Brain microvascular endothelial cell (primary cell): Measurements from ENCODE around the gene PON1.

ENCODE experiments used
- DNase-seq: peaks from one replicate; pipeline ENCODE4 v3.0.0-alpha.2; 2020
- H3K27ac ChIP-seq: fragments of 250-450 bp; sonication (Bioruptor Pico); 2 replicates; pipeline ENCODE4 v1.5.1; 2020; ENCODE audit warnings: mild to moderate bottlenecking, moderate library complexity
- H3K27me3 ChIP-seq: fragments of 250-450 bp; sonication (Bioruptor Pico); replicated peaks from 2 replicates; pipeline ENCODE4 v1.5.1; 2020; ENCODE audit warnings: mild to moderate bottlenecking
- H3K36me3 ChIP-seq: fragments of 250-450 bp; sonication (Bioruptor Pico); replicated peaks from 2 replicates; pipeline ENCODE4 v1.5.1; 2020; ENCODE audit warnings: mild to moderate bottlenecking
- H3K4me3 ChIP-seq: 2 replicates; pipeline ENCODE4 v1.5.1; 2011; ENCODE audit warnings: low read depth, mild to moderate bottlenecking, control low read depth, low read length, moderate library complexity
- in situ Hi-C: cut with HindIII; loops from 2 replicates; pipeline ENCODE4 v1.10.0; 2017; ENCODE audit warnings: low sequenced_read_pairs, low pct_ligation_motif_present
- TF ChIP-seq, protein P1 (sequence below): IDR thresholded peaks from 2 replicates; pipeline ENCODE4 v1.5.1; 2011; ENCODE audit warnings: low read depth, mild to moderate bottlenecking, moderate library complexity, low read length, control low read depth, inconsistent platforms; ENCODE audit errors: missing control alignments

PON1 gene

DNA sequence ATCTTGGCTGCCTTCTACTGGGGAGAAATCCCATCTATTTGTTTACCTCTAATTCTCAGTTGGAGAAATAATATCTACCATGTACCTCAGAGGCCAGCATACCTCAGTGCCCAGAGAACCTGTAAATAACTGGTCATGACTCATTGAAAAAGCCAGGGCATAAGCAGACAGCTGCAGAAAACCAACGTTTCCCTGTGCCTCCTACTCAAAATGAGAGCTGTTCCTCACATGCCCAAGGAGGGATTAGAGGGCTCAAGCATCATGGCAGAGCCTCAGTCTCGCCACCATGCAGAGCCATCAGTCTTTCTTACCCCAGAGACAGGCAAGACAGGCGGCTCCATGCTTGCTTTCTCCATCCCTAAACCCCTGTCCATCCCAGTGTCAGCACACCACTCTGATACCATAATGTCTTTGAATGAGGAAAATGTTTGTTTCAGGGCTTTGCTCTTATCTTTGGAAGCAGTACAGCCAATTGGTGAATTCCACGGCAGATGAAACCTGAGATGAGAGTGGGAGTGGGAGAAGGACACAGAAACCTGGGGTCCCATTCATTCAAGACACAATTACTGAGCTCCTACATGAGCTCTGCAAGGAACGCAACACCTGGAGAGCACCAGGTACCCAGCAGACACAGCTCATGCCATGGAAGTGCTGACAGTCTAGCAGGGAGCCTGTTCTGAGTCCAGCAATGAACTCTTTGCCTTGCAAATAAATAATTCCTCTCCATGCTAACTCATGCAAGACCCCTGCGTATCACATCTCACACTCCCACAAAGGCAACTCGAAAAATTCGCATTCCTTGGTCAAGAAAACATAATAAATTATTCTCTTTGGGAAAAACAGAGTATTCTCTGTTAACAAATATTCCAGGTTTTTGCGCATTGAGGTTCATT lies 21.1 kb downstream of the PON1 start:
- TF ChIP-seq, protein P1, sequence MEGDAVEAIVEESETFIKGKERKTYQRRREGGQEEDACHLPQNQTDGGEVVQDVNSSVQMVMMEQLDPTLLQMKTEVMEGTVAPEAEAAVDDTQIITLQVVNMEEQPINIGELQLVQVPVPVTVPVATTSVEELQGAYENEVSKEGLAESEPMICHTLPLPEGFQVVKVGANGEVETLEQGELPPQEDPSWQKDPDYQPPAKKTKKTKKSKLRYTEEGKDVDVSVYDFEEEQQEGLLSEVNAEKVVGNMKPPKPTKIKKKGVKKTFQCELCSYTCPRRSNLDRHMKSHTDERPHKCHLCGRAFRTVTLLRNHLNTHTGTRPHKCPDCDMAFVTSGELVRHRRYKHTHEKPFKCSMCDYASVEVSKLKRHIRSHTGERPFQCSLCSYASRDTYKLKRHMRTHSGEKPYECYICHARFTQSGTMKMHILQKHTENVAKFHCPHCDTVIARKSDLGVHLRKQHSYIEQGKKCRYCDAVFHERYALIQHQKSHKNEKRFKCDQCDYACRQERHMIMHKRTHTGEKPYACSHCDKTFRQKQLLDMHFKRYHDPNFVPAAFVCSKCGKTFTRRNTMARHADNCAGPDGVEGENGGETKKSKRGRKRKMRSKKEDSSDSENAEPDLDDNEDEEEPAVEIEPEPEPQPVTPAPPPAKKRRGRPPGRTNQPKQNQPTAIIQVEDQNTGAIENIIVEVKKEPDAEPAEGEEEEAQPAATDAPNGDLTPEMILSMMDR, result no peak
- DNase-seq, result no peak
- H3K27me3 ChIP-seq, result no peaks in the 10 kb centered on the region
- H3K4me3 ChIP-seq, result no peak overlapping the region
- H3K27ac ChIP-seq, result no peak overlapping the region
- in situ Hi-C loops, result no loop called here
- H3K36me3 ChIP-seq, result no peaks in the 10 kb centered on the region

DNA sequence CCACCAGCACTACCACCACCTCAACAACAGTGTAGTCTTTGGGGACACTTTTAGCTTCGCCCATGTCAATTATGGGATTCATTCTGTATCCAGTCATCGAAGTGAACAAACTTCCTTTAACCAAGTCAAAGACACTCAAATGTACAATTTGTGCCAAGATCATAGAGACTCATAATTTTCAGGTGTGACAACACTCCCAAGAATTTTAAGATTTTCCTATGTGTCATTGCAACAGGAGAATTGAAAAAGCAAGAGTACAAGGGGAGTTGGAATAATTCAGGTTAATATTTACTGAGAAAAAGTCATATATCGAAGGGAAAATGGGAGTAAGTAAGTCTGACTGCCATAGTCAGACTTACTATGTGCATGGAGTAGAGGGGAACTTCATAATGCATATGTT lies 26.2 kb downstream of the PON1 start:
- Histone ChIP-seq H3K27ac (no peak overlapping the region), H3K4me3 (no peak overlapping the region), H3K36me3 (no peaks in the 10 kb centered on the region), H3K27me3 (no peaks in the 10 kb centered on the region)
- TF ChIP-seq, protein P1, result no peak
- in situ Hi-C loops, result no loop called here
- DNase-seq, result no peak

DNA sequence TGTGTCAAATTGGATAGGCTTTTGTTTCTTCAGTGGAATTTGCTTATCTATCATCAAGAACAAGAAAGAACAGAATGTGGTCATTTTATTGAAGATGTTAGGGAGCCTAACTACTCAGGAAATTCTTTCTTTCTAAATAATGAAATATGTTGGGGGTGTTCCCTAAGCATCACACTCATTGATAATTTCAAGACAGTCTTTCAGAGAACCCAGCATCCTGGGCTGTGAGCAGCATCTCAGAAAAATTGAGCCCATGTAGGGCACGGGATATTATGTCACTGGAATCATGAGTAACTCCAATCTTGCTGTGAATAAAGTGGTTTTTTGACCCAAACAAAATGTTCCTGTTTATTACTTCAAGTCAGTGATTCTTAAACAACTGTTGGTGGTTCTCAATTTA lies 27.3 kb downstream of the PON1 start:
- in situ Hi-C loops, result no loop called here
- Histone ChIP-seq H3K4me3 (no peak overlapping the region), H3K27me3 (no peaks in the 10 kb centered on the region), H3K27ac (no peak overlapping the region), H3K36me3 (no peaks in the 10 kb centered on the region)
- TF ChIP-seq, protein P1, result no peak
- no peak for DNase-seq

DNA sequence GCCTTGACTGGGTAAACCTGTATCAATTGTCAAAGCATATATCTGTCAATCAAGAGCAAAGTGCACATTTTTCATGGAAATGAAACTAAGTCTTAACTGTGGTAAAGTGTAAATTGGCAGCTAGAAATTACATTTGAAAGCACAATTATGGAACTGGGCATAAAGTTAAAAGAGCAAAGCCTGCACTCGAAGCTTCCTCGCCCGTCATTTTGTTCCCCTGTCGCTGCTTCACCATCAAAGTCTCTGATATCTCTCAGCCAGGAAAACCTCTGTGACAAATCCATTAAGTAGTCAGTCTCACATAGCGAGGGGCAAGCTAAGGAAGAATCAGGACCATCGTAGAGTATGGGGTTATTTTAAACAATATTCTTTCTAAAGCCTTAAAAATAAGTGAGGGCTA lies 27.9 kb downstream of the PON1 start:
- TF ChIP-seq, protein P1, result no peak
- Histone ChIP-seq H3K27me3 (no peaks in the 10 kb centered on the region), H3K36me3 (no peaks in the 10 kb centered on the region), H3K4me3 (no peak overlapping the region), H3K27ac (no peak overlapping the region)
- no peak for DNase-seq
- in situ Hi-C loops, result no loop called here

DNA sequence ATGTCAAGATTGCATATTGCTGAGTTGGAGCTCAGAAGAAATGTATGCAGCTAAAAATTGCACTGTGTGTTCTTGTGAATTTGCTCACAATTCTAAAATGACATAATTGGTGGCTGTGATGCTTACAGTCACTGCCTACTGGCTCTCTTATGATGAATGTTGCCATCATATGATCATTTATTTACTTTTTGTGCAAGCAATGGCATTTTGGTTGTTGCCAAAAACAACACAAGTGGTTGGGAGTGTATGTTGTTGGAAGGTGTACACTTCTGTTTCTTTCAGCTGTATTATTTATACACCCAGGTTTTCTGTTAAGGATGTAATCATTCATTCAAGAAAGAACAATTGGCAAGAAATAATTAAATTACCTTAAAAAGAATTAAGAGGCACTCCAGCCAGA lies 28.9 kb downstream of the PON1 start:
- DNase-seq, result no peak
- in situ Hi-C loops, result no loop called here
- TF ChIP-seq, protein P1, result no peak
- Histone ChIP-seq H3K27me3 (no peaks in the 10 kb centered on the region), H3K4me3 (no peak overlapping the region), H3K27ac (no peak overlapping the region), H3K36me3 (no peaks in the 10 kb centered on the region)

DNA sequence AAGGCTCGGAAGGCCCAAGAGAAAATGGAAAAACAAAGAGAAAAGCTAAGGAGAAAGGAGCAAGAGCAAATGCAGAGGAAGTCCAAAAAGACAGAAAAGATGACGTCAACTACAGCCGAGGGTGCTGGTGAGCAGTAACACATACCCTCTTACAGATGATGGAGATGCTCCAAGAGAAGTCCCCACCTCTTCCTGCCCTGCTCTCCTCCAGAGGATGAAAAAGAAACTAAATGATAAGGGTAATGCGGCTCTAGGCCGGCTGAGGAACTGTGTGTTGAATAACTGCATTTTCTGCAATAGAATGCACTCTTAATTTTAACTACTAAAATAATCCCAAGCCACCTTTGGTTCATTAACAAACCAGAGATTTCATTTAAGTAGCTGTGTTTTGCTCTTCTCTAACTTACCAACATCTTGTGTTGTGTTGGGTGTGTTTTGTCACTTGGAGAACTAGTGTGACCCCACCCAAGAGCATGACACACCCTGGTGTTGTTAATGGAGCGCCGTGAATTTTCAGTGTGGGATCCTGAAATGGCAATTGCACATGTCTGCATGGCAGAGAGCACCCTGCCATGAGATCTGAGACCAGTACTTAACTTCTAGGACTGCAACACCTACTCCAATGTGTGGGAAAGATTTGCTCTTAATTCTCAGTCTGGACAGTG lies 34.0 kb downstream of the PON1 start:
- Histone ChIP-seq H3K36me3 (no peaks in the 10 kb centered on the region), H3K4me3 (no peak overlapping the region), H3K27me3 (no peaks in the 10 kb centered on the region), H3K27ac (no peak overlapping the region)
- TF ChIP-seq, protein P1, result no peak
- in situ Hi-C loops, result no loop called here
- no peak for DNase-seq
